GM21825 (cell line): ENCODE data around the gene FNIP1.
"Not testable (repeated sequence)": the region's sequence is repeated elsewhere in the genome, so short reads cannot be mapped to it uniquely, and the experiment has no call there.

ENCODE experiments used
- ATAC-seq: cut with Tn5 transposase; IDR thresholded peaks from one replicate; pipeline ENCODE4 v1.9.1; 2021; ENCODE audit warnings: mild to moderate bottlenecking, moderate library complexity; ENCODE audit not compliant: unreplicated experiment

The FNIP1 gene

GRCh38 chr5:131796793-131797693 is at the start of gene FNIP1:
Gene FNIP1, minus strand, starts transcription at chr5:131797017. Its CDS starts 96 bp downstream, at chr5:131796921.
- ATAC-seq, result peak; percentile 96

GRCh38 chr5:131846536-131846935 is 49.7 kb upstream of the FNIP1 start:
- no peak for ATAC-seq

GRCh38 chr5:131845828-131846227 is 49.0 kb upstream of the FNIP1 start:
- ATAC-seq, result no peak

GRCh38 chr5:131842971-131843370 is 46.2 kb upstream of the FNIP1 start:
- ATAC-seq, result not testable (repeated sequence)

- not testable (repeated sequence) for ATAC-seq
These were observed 35.9 kb upstream of the FNIP1 start for GRCh38 chr5:131832702-131833101.

GRCh38 chr5:131825404-131826013 is 28.7 kb upstream of the FNIP1 start:
- peak; percentile 74 for ATAC-seq

GRCh38 chr5:131824631-131825030 is 27.8 kb upstream of the FNIP1 start:
- ATAC-seq, result no peak

- no peak for ATAC-seq
These were observed 24.4 kb upstream of the FNIP1 start for GRCh38 chr5:131821221-131821620.

GRCh38 chr5:131818001-131818724 is 21.3 kb upstream of the FNIP1 start:
- no peak for ATAC-seq

GRCh38 chr5:131814990-131815389 is 18.2 kb upstream of the FNIP1 start:
- ATAC-seq, result no peak

GRCh38 chr5:131812371-131813160 is 15.7 kb upstream of the FNIP1 start:
- ATAC-seq, result no peak

GRCh38 chr5:131810510-131811249 is 13.9 kb upstream of the FNIP1 start:
- ATAC-seq, result no peak

- peak; percentile 19 for ATAC-seq
These were observed 681 bp downstream of the FNIP1 start for GRCh38 chr5:131795879-131796792.

GRCh38 chr5:131795228-131795627 is 1.6 kb downstream of the FNIP1 start:
- no peak for ATAC-seq

GRCh38 chr5:131794586-131794985 is 2.2 kb downstream of the FNIP1 start:
- no peak for ATAC-seq

- ATAC-seq, result no peak
These were observed 3.9 kb downstream of the FNIP1 start for GRCh38 chr5:131792896-131793295.

- ATAC-seq, result no peak
These were observed 5.0 kb downstream of the FNIP1 start for GRCh38 chr5:131791866-131792265.

- ATAC-seq, result no peak
These were observed 6.3 kb downstream of the FNIP1 start for GRCh38 chr5:131790550-131790949.

GRCh38 chr5:131789765-131790164 is 7.1 kb downstream of the FNIP1 start:
- ATAC-seq, result no peak
